ENCODE data around the gene CDH4.

DNA sequence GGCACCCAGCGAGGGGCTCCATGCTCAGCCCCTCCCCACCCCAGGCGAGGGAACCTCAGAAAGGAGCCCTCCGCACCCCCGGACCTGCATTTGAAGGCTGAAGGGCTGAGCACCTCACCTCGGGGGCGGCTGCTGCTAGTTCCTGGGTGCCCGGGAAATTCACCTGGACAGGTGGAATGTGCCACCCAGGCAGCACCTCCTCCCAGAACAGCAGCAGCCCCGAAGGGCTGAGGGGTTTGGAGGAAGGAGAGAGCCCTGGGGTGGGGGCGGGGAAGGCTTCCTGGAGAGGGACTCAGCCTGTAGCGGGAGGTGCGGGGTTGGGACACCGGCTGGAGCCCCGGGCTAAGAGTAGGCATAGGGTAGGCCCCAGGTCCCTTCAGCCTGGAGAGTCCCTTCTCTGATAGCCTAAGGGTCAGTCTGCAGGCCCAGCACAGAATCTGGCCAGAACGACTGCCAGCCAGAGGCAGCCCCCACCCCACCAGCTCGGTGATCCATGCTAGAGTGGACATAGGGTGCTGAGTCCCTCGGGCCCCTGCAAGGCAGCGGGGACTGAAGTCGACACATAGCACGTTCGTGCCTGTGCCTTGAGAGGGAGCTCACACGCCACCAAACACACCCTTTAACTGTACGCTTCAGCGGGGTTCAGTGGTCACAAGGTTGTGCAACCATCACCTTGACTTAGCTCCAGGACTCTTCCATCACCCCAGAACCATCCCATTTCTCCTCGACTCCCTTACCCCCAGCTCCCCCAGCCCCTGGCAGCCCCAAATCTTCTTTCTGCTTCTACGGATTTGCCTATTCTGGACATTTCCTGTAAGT lies 632.7 kb downstream of the CDH4 start:
- TF ChIP-seq, protein P1, sequence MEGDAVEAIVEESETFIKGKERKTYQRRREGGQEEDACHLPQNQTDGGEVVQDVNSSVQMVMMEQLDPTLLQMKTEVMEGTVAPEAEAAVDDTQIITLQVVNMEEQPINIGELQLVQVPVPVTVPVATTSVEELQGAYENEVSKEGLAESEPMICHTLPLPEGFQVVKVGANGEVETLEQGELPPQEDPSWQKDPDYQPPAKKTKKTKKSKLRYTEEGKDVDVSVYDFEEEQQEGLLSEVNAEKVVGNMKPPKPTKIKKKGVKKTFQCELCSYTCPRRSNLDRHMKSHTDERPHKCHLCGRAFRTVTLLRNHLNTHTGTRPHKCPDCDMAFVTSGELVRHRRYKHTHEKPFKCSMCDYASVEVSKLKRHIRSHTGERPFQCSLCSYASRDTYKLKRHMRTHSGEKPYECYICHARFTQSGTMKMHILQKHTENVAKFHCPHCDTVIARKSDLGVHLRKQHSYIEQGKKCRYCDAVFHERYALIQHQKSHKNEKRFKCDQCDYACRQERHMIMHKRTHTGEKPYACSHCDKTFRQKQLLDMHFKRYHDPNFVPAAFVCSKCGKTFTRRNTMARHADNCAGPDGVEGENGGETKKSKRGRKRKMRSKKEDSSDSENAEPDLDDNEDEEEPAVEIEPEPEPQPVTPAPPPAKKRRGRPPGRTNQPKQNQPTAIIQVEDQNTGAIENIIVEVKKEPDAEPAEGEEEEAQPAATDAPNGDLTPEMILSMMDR (conservative IDR thresholded peaks at IDR 0.05; ENCODE audit: low read depth, low read length), result no peak
- no peak for TF ChIP-seq SMC3 (IDR thresholded peaks at IDR 0.05; ENCODE audit: low read depth, low read length)

All from IMR-90 (cell line).